Keratinocyte (primary cell): ENCODE data around the gene BCAS3. TPM values are rescaled to one million over a fixed set of nuclear protein-coding genes. Genes with fewer than 3 reads are reported as not detected.

Source experiments
- DNase-seq: peaks from one replicate; pipeline ENCODE4 v3.0.0-alpha.2; 2011; ENCODE audit warnings: low read depth, missing footprints, low spot score
- FAIRE-seq: peaks from 2 replicates; lab custom pipeline; 2011; peaks lifted over from hg19 to GRCh38; lab: Jason Lieb, UNC
- H2AFZ ChIP-seq: 2 replicates; pipeline ENCODE4 v1.6.0; 2012; ENCODE audit warnings: low read length, control low read depth, inconsistent platforms; ENCODE audit not compliant: control insufficient read depth
- H3K27ac ChIP-seq: 2 replicates; pipeline ENCODE4 v1.5.1; 2011; ENCODE audit warnings: low read length; ENCODE audit not compliant: control insufficient read depth, insufficient read depth
- H3K27me3 ChIP-seq: 3 replicates; pipeline ENCODE4 v1.6.0; 2011; ENCODE audit warnings: low read length; ENCODE audit not compliant: control insufficient read depth, insufficient read depth; ENCODE audit errors: extremely low read depth
- H3K36me3 ChIP-seq, 2 experiments: 2 replicates in 1 of 2; 3 replicates in 1 of 2; pipeline ENCODE4 v1.5.1; 2011; ENCODE audit warnings: low read length in 2 of 2, mild to moderate bottlenecking in 1 of 2; ENCODE audit not compliant: control insufficient read depth in 2 of 2, insufficient read depth in 2 of 2; ENCODE audit errors: extremely low read depth in 1 of 2
- H3K4me1 ChIP-seq: 3 replicates; pipeline ENCODE4 v1.5.1; 2011; ENCODE audit warnings: low read length; ENCODE audit not compliant: control insufficient read depth, insufficient read depth; ENCODE audit errors: extremely low read depth
- H3K4me2 ChIP-seq: 3 replicates; pipeline ENCODE4 v1.6.0; 2011; ENCODE audit warnings: low read depth, low read length; ENCODE audit not compliant: control insufficient read depth, insufficient read depth; ENCODE audit errors: extremely low read depth
- H3K4me3 ChIP-seq, 3 experiments: fragments of 200-600 bp in 1 of 3; sonication (generic) in 1 of 3; 2 replicates in 2 of 3; 3 replicates in 1 of 3; pipeline ENCODE4 v1.5.1; 2011 to 2016; ENCODE audit warnings: low read length in 3 of 3, mild to moderate bottlenecking in 3 of 3, control low read depth in 2 of 3, inconsistent platforms in 1 of 3, low read depth in 1 of 3, mixed read lengths in 1 of 3, mixed run types in 1 of 3, moderate library complexity in 1 of 3; ENCODE audit not compliant: control insufficient read depth in 2 of 3, insufficient read depth in 2 of 3; ENCODE audit errors: extremely low read depth in 1 of 3
- H3K79me2 ChIP-seq: 2 replicates; pipeline ENCODE4 v1.6.0; 2012; ENCODE audit warnings: low read length; ENCODE audit not compliant: control insufficient read depth, insufficient read depth
- H3K9ac ChIP-seq: 3 replicates; pipeline ENCODE4 v1.6.0; 2011; ENCODE audit warnings: low read length; ENCODE audit not compliant: control insufficient read depth, insufficient read depth; ENCODE audit errors: extremely low read depth
- H3K9me1 ChIP-seq: 3 replicates; pipeline ENCODE4 v1.6.0; 2011; ENCODE audit warnings: low read length; ENCODE audit not compliant: control insufficient read depth, insufficient read depth; ENCODE audit errors: extremely low read depth
- H3K9me3 ChIP-seq: 2 replicates; pipeline ENCODE4 v1.5.1; 2012; ENCODE audit warnings: low read depth, low read length; ENCODE audit not compliant: control insufficient read depth
- H4K20me1 ChIP-seq: 3 replicates; pipeline ENCODE4 v1.6.0; 2011; ENCODE audit warnings: low read length; ENCODE audit not compliant: control insufficient read depth, insufficient read depth; ENCODE audit errors: extremely low read depth
- EZH2 ChIP-seq: IDR thresholded peaks from one replicate; pipeline ENCODE4 v1.6.1; 2012; ENCODE audit warnings: inconsistent platforms, mild to moderate bottlenecking, low read length, moderate library complexity
- dilution Hi-C: fragments of 300-500 bp; cut with MboI; formaldehyde crosslinking; loops from one replicate; pipeline ENCODE4 v1.7.0; 2020; ENCODE audit warnings: low sequenced_read_pairs; ENCODE audit not compliant: extremely low pct_ligation_motif_present
- polyA plus RNA-seq, 5 experiments: library from polyadenylated mRNA; depleted of rRNA in 3 of 5; stranded (reverse) in 3 of 5; stranded (forward) in 1 of 5; unstranded in 1 of 5; fragments of >200 nt; gene quantifications; 1 replicate in 1 of 5; 2 replicates in 3 of 5; 3 replicates in 1 of 5; pipeline versions ENCODE4 v1.2.1 to v1.2.3, GENCODE V29; 2011 to 2012; ENCODE audit warnings: missing spikeins in 2 of 5, low read depth in 1 of 5, low replicate concordance in 1 of 5
- TF ChIP-seq, protein P1 (sequence below), 3 experiments: IDR thresholded peaks in 1 of 3; conservative IDR thresholded peaks in 1 of 3; optimal IDR thresholded peaks in 1 of 3; 2 replicates in 2 of 3; 3 replicates in 1 of 3; pipeline versions ENCODE3 to v1.5.1; 2011; ENCODE audit warnings: low read length in 3 of 3, mild to moderate bottlenecking in 3 of 3, moderate library complexity in 2 of 3, control low read depth in 1 of 3, inconsistent platforms in 1 of 3; ENCODE audit not compliant: insufficient read depth in 2 of 3; ENCODE audit errors: extremely low read depth in 1 of 3

Gene BCAS3
- polyA plus RNA-seq, 1 donor (not counting 4 experiments of a cell fraction or from before 2014, with no cell fraction given): 11.8 TPM

DNA sequence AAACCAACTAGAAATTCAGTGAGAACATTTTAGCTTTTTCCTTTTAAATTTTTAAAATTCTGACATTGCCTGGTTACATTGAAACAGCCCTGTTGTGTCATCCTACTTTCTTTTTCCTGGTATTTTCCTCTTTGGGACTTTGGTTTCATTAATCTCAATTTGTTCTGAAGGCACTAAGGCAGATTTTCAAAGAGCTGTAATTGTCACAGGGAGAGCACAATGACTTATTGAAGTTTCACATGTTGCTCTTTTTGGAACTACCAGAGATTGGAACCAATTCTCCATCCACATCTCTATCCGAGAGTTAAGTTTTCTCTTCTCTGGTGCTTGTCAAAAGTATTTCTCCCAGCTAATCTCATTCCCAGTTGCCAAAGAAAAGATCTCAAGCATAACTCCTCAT lies 577.3 kb downstream of the BCAS3 start:
- H3K9me3 ChIP-seq: no peaks in the 10 kb centered on the region
- H3K27ac ChIP-seq: no peak overlapping the region
- no peak overlapping the region for H3K4me2 ChIP-seq
- no peak for DNase-seq
- peaks cover 5% of the 10 kb centered on the region for H3K27me3 ChIP-seq
- H3K4me3 ChIP-seq: no peak overlapping the region
- no peaks in the 10 kb centered on the region for H3K79me2 ChIP-seq
- H3K9me1 ChIP-seq: no peaks in the 10 kb centered on the region
- no peaks in the 10 kb centered on the region for H3K4me1 ChIP-seq
- dilution Hi-C loops: no loop called here
- TF ChIP-seq, protein P1, sequence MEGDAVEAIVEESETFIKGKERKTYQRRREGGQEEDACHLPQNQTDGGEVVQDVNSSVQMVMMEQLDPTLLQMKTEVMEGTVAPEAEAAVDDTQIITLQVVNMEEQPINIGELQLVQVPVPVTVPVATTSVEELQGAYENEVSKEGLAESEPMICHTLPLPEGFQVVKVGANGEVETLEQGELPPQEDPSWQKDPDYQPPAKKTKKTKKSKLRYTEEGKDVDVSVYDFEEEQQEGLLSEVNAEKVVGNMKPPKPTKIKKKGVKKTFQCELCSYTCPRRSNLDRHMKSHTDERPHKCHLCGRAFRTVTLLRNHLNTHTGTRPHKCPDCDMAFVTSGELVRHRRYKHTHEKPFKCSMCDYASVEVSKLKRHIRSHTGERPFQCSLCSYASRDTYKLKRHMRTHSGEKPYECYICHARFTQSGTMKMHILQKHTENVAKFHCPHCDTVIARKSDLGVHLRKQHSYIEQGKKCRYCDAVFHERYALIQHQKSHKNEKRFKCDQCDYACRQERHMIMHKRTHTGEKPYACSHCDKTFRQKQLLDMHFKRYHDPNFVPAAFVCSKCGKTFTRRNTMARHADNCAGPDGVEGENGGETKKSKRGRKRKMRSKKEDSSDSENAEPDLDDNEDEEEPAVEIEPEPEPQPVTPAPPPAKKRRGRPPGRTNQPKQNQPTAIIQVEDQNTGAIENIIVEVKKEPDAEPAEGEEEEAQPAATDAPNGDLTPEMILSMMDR (optimal IDR thresholded peaks at IDR 0.05 in 1 of 3, IDR thresholded peaks at IDR 0.05 in 1 of 3, conservative IDR thresholded peaks at IDR 0.05 in 1 of 3; ENCODE audit: extremely low read depth in 1 of 3, insufficient read depth in 2 of 3, low read length in 3 of 3): no peak
- no peak for TF ChIP-seq EZH2
- no peaks in the 10 kb centered on the region for H4K20me1 ChIP-seq
- no peak for FAIRE-seq
- no peak overlapping the region for H3K9ac ChIP-seq
- no peak overlapping the region for H2AFZ ChIP-seq
- no peaks in the 10 kb centered on the region for H3K36me3 ChIP-seq

DNA sequence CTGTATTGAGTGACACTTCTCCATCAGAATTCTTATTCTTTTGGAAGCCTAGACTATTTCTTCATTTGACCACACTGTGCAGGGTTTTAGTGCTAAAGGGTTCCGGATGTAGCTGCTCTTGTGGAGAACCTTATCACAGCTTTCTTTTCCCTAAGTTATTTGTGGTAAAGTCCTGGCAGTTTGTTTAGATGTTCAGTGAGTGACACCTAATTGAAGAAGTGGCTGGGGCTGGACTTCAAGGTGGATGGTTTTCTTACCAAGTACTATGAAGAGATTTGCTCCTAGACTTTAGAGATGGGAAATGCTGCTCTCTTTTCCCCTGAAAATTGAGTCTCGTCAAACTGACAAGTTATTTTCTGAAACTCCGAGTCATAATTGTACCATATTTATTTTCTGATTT lies 578.0 kb downstream of the BCAS3 start:
- no peak overlapping the region for H3K27ac ChIP-seq
- H3K4me2 ChIP-seq: no peak overlapping the region
- no peak overlapping the region for H3K9ac ChIP-seq

More for the DNA sequence above, 578.0 kb downstream of the BCAS3 start:
- Histone ChIP-seq H2AFZ (no peak overlapping the region), H3K9me3 (no peaks in the 10 kb centered on the region), H3K36me3 (no peaks in the 10 kb centered on the region), H3K79me2 (no peaks in the 10 kb centered on the region), H3K4me3 (no peak overlapping the region), H3K4me1 (no peaks in the 10 kb centered on the region), H4K20me1 (no peaks in the 10 kb centered on the region), H3K27me3 (peaks cover 5% of the 10 kb centered on the region), H3K9me1 (no peaks in the 10 kb centered on the region)
- DNase-seq (no peak), FAIRE-seq (no peak)
- TF ChIP-seq EZH2: no peak
- TF ChIP-seq, protein P1 (optimal IDR thresholded peaks at IDR 0.05 in 1 of 3, IDR thresholded peaks at IDR 0.05 in 1 of 3, conservative IDR thresholded peaks at IDR 0.05 in 1 of 3; ENCODE audit: extremely low read depth in 1 of 3, insufficient read depth in 2 of 3, low read length in 3 of 3): no peak
- dilution Hi-C loops: no loop called here
